DOHH2 (cell line): ENCODE measurements around the gene NFATC3.

ENCODE experiments used
- EZH2phosphoT487 ChIP-seq: fragments of 200-600 bp; sonication (generic); IDR thresholded peaks from 2 replicates; pipeline ENCODE4 v1.6.1; 2017; ENCODE audit warnings: borderline replicate concordance, mild to moderate bottlenecking, antibody characterized with exemption, low read length, moderate library complexity, mixed read lengths
- TF ChIP-seq, protein P1 (sequence below): fragments of 200-600 bp; sonication (generic); IDR thresholded peaks from one replicate; pipeline ENCODE4 v1.5.1; 2014; ENCODE audit warnings: antibody characterized with exemption, mild to moderate bottlenecking, low read depth, low read length; ENCODE audit not compliant: poor library complexity, severe bottlenecking

DNA sequence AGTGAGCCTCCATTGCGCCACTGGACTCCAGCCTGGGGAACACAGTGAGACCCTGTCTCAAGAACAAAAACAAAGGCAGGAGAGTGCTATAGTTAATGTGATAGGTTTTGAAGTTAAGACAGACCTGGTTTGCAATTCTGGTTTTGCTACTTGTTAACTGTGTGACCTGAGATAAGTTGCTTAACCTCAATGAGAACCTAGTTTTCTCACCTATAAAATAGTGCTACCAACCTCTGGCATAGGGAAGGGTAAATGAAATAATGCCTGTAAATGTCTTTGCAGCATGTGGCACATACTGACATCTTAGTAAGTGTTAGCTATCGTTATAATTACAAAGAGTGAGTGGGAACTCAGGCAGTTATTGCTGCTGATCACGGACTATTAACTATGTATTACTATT, 29.8 kb upstream of the NFATC3 start:
- TF ChIP-seq, protein P1, sequence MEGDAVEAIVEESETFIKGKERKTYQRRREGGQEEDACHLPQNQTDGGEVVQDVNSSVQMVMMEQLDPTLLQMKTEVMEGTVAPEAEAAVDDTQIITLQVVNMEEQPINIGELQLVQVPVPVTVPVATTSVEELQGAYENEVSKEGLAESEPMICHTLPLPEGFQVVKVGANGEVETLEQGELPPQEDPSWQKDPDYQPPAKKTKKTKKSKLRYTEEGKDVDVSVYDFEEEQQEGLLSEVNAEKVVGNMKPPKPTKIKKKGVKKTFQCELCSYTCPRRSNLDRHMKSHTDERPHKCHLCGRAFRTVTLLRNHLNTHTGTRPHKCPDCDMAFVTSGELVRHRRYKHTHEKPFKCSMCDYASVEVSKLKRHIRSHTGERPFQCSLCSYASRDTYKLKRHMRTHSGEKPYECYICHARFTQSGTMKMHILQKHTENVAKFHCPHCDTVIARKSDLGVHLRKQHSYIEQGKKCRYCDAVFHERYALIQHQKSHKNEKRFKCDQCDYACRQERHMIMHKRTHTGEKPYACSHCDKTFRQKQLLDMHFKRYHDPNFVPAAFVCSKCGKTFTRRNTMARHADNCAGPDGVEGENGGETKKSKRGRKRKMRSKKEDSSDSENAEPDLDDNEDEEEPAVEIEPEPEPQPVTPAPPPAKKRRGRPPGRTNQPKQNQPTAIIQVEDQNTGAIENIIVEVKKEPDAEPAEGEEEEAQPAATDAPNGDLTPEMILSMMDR: no peak
- no peak for TF ChIP-seq EZH2phosphoT487
